ENCODE measurements around the gene PDE11A. TPM values are rescaled to one million over a fixed set of nuclear protein-coding genes. Genes with fewer than 3 reads are reported as not detected.

The PDE11A gene
- total and polyA plus RNA-seq, 4 donors = 1.0 to 5.9 (median 1.7) TPM

- Histone ChIP-seq H3K27me3 (ENCODE audit: control insufficient read depth in 4 of 4, insufficient read depth in 4 of 4, low read length in 3 of 4) (no peaks in the 10 kb centered on the region), H3K9me3 (ENCODE audit: control insufficient read depth in 4 of 4, low read length in 3 of 4) (no peaks in the 10 kb centered on the region), H3K36me3 (ENCODE audit: control insufficient read depth in 4 of 4, insufficient read depth in 3 of 4, low read depth in 1 of 4, low read length in 3 of 4) (no peaks in the 10 kb centered on the region), H3K27ac (ENCODE audit: low read depth in 1 of 2, low read length in 2 of 2) (no peak overlapping the region), H3K9ac (ENCODE audit: low read depth in 1 of 2, low read length in 2 of 2) (no peak overlapping the region), H3K4me1 (ENCODE audit: control insufficient read depth in 4 of 4, insufficient read depth in 4 of 4, low read length in 3 of 4) (peaks cover 0 to under 1% (median under 1%) of the 10 kb centered on the region in 4 donors), H3K4me3 (ENCODE audit: low read depth in 1 of 3, low read length in 3 of 3) (no peak overlapping the region)
- no peak for DNase-seq (ENCODE audit: low spot score)
- TF ChIP-seq HNF4A (conservative IDR thresholded peaks at IDR 0.05) (no peak), SP1 (IDR thresholded peaks at IDR 0.05) (no peak), TAF1 (conservative IDR thresholded peaks at IDR 0.05) (no peak), MAX (IDR thresholded peaks at IDR 0.05) (no peak), YY1 (IDR thresholded peaks at IDR 0.05) (no peak), NR2F2 (IDR thresholded peaks at IDR 0.05) (no peak), REST (IDR thresholded peaks at IDR 0.05) (no peak), ATF3 (IDR thresholded peaks at IDR 0.05) (no peak), GABPA (IDR thresholded peaks at IDR 0.05 in 1 of 2, conservative IDR thresholded peaks at IDR 0.05 in 1 of 2) (no peak), RAD21 (IDR thresholded peaks at IDR 0.05) (no peak), HNF4G (IDR thresholded peaks at IDR 0.05) (no peak), FOXA2 (IDR thresholded peaks at IDR 0.05) (no peak)
- TF ChIP-seq, protein P1, sequence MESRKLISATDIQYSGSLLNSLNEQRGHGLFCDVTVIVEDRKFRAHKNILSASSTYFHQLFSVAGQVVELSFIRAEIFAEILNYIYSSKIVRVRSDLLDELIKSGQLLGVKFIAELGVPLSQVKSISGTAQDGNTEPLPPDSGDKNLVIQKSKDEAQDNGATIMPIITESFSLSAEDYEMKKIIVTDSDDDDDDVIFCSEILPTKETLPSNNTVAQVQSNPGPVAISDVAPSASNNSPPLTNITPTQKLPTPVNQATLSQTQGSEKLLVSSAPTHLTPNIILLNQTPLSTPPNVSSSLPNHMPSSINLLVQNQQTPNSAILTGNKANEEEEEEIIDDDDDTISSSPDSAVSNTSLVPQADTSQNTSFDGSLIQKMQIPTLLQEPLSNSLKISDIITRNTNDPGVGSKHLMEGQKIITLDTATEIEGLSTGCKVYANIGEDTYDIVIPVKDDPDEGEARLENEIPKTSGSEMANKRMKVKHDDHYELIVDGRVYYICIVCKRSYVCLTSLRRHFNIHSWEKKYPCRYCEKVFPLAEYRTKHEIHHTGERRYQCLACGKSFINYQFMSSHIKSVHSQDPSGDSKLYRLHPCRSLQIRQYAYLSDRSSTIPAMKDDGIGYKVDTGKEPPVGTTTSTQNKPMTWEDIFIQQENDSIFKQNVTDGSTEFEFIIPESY (IDR thresholded peaks at IDR 0.05) = no peak
- WGBS = 84% methylated on average over 3 of the region's 3 CpGs
Measured at GRCh38 chr2:177921726-177922125, 150.9 kb downstream of the PDE11A start.

- H3K27ac ChIP-seq (ENCODE audit: low read depth in 1 of 2, low read length in 2 of 2) = no peak overlapping the region
Measured at GRCh38 chr2:177917169-177917568, 155.4 kb downstream of the PDE11A start.

More at GRCh38 chr2:177917169-177917568, 155.4 kb downstream of the PDE11A start:
- TF ChIP-seq FOXA1 (IDR thresholded peaks at IDR 0.05) = no peak
- no peak for TF ChIP-seq REST (IDR thresholded peaks at IDR 0.05)
- no peak for TF ChIP-seq HNF4G (IDR thresholded peaks at IDR 0.05)
- no peak for TF ChIP-seq HNF4A (conservative IDR thresholded peaks at IDR 0.05)
- no peak for TF ChIP-seq NR2F2 (IDR thresholded peaks at IDR 0.05)
- TF ChIP-seq RXRA (IDR thresholded peaks at IDR 0.05) = no peak
- TF ChIP-seq RAD21 (IDR thresholded peaks at IDR 0.05) = no peak
- TF ChIP-seq, protein P1 (IDR thresholded peaks at IDR 0.05) = no peak
- no peak for TF ChIP-seq FOXA2 (IDR thresholded peaks at IDR 0.05)
- TF ChIP-seq SP1 (IDR thresholded peaks at IDR 0.05) = no peak
- Histone ChIP-seq H3K9ac (ENCODE audit: low read depth in 1 of 2, low read length in 2 of 2) (no peak overlapping the region), H3K9me3 (ENCODE audit: control insufficient read depth in 4 of 4, low read length in 3 of 4) (no peaks in the 10 kb centered on the region), H3K4me3 (ENCODE audit: low read depth in 1 of 3, low read length in 3 of 3) (no peak overlapping the region), H3K27me3 (ENCODE audit: control insufficient read depth in 4 of 4, insufficient read depth in 4 of 4, low read length in 3 of 4) (no peaks in the 10 kb centered on the region), H3K4me1 (ENCODE audit: control insufficient read depth in 4 of 4, insufficient read depth in 4 of 4, low read length in 3 of 4) (no peaks in the 10 kb centered on the region), H3K36me3 (ENCODE audit: control insufficient read depth in 4 of 4, insufficient read depth in 3 of 4, low read depth in 1 of 4, low read length in 3 of 4) (no peaks in the 10 kb centered on the region)
- DNase-seq (ENCODE audit: low spot score) = no peak
- WGBS = 86% methylated on average over 1 of the region's 1 CpG
